ENCODE measurements around the gene PGAM2.
"Not testable (repeated sequence)": the region's sequence is repeated elsewhere in the genome, so short reads cannot be mapped to it uniquely, and the experiment has no call there.

PGAM2 gene

GRCh38 chr7:44018857-44019807 is 46.2 kb downstream of the PGAM2 start:
- H3K27me3 ChIP-seq (ENCODE audit: insufficient read depth, poor library complexity, severe bottlenecking); H3K36me3 ChIP-seq (ENCODE audit: low read depth); H3K9me3 ChIP-seq (ENCODE audit: severe bottlenecking); H3K27ac ChIP-seq (ENCODE audit: poor library complexity, severe bottlenecking); H3K4me1 ChIP-seq (ENCODE audit: insufficient read depth, poor library complexity, severe bottlenecking): not testable (repeated sequence)
- DNase-seq (ENCODE audit: low spot score) (peak; percentile 93), ATAC-seq (ENCODE audit: low read depth) (peak; percentile 90)
- peak overlapping the region; percentile 52 for H3K4me3 ChIP-seq (ENCODE audit: severe bottlenecking)
- TF ChIP-seq, protein P1, sequence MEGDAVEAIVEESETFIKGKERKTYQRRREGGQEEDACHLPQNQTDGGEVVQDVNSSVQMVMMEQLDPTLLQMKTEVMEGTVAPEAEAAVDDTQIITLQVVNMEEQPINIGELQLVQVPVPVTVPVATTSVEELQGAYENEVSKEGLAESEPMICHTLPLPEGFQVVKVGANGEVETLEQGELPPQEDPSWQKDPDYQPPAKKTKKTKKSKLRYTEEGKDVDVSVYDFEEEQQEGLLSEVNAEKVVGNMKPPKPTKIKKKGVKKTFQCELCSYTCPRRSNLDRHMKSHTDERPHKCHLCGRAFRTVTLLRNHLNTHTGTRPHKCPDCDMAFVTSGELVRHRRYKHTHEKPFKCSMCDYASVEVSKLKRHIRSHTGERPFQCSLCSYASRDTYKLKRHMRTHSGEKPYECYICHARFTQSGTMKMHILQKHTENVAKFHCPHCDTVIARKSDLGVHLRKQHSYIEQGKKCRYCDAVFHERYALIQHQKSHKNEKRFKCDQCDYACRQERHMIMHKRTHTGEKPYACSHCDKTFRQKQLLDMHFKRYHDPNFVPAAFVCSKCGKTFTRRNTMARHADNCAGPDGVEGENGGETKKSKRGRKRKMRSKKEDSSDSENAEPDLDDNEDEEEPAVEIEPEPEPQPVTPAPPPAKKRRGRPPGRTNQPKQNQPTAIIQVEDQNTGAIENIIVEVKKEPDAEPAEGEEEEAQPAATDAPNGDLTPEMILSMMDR (IDR thresholded peaks at IDR 0.05; ENCODE audit: poor library complexity, severe bottlenecking): peak; percentile 89

DNA sequence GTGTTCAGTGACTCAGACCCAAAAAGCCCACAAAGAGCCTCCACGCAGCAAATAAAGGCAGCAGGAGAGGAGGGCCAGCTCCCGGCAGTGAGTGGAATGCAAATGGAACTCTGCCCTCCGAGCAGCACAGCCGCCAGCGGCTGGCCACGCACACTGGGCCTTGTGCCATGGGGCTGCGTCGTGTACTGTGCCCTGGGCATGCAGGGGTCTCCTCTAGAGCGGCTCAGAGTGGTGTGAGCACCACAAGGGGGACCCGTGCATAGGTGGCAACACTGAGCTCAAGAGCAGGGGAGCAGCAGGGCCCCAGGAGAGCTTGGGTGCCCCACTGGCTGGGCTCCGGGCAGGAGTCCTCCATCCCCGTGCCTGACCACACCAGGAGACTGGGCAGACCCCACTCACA is 50.3 kb downstream of the PGAM2 start:
- not testable (repeated sequence) for H3K9me3 ChIP-seq (ENCODE audit: severe bottlenecking); DNase-seq (ENCODE audit: low spot score); H3K27ac ChIP-seq (ENCODE audit: poor library complexity, severe bottlenecking); H3K4me1 ChIP-seq (ENCODE audit: insufficient read depth, poor library complexity, severe bottlenecking); ATAC-seq (ENCODE audit: low read depth); H3K36me3 ChIP-seq (ENCODE audit: low read depth); H3K4me3 ChIP-seq (ENCODE audit: severe bottlenecking); H3K27me3 ChIP-seq (ENCODE audit: insufficient read depth, poor library complexity, severe bottlenecking)

Data from RWPE2 (cell line).